ENCODE measurements around the gene POMT1.

POMT1 gene

DNA sequence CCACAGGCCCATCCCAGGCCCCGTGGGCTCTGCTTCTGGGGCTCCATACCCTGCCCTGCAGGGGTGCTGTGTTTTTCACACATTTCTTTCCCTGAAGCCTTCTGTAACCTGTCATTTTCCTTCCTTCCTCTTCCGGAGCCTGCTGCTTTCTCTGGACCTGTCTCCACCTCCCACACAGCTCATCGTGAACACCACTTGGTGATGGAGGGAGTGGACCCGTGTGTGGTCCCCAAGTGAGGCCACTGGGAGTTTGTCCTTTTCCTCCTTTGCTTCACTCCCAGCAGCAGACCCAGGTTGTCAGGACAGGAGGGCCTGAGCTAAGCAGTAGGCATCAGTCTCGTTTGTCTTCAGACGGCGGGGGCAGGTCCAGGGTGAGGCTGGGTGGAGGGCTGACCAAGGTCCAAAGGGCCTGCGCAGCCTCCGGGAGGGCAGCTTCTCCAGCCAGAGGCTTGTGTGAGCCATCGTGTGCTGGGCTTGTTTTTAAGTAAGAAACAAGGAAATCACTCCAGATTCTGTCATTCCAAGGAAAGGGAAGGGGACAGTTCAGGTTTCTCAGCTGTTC, 5.8 kb upstream of the POMT1 start:
- Histone ChIP-seq H3K4me1 (ENCODE audit: low read length) (no peaks in the 10 kb centered on the region), H3K27me3 (ENCODE audit: low read depth, low read length) (no peaks in the 10 kb centered on the region), H3K36me3 (replicated peaks; ENCODE audit: low read depth, low read length) (peaks cover 69% of the 10 kb centered on the region), H3K4me2 (ENCODE audit: low read length) (no peak overlapping the region), H2AFZ (ENCODE audit: low read depth, low read length) (no peak overlapping the region), H3K4me3 (ENCODE audit: low read length) (no peak overlapping the region), H4K20me1 (ENCODE audit: insufficient read depth, low read length) (no peaks in the 10 kb centered on the region), H3K79me2 (ENCODE audit: low read length) (no peaks in the 10 kb centered on the region), H3K27ac (ENCODE audit: low read length) (no peak overlapping the region), H3K9me3 (ENCODE audit: insufficient read depth, low read length) (no peaks in the 10 kb centered on the region), H3K9ac (ENCODE audit: low read length) (no peak overlapping the region)
- no peak for TF ChIP-seq EZH2phosphoT487 (IDR thresholded peaks at IDR 0.05; ENCODE audit: low read depth)
- TF ChIP-seq CTCF (IDR thresholded peaks at IDR 0.05; ENCODE audit: low read depth, low read length): no peak

- H2AFZ ChIP-seq (ENCODE audit: low read depth, low read length): no peak overlapping the region
- H3K4me3 ChIP-seq (ENCODE audit: low read length): no peak overlapping the region
- no peak overlapping the region for H3K9ac ChIP-seq (ENCODE audit: low read length)
- H3K79me2 ChIP-seq (ENCODE audit: low read length): peaks cover 8% of the 10 kb centered on the region; the same call in 1 of the 2 replicates
- peaks cover 48% of the 10 kb centered on the region for H3K36me3 ChIP-seq (replicated peaks; ENCODE audit: low read depth, low read length)
- H3K27ac ChIP-seq (ENCODE audit: low read length): no peak overlapping the region
- no peak overlapping the region for H3K4me2 ChIP-seq (ENCODE audit: low read length)
- H3K4me1 ChIP-seq (ENCODE audit: low read length): 0 out of 2 replicates have a peak, but pooled peaks cover 6% of the 10 kb centered on the region
- TF ChIP-seq CTCF (IDR thresholded peaks at IDR 0.05; ENCODE audit: low read depth, low read length) (no peak), EZH2phosphoT487 (IDR thresholded peaks at IDR 0.05; ENCODE audit: low read depth) (no peak)
- no peaks in the 10 kb centered on the region for H4K20me1 ChIP-seq (ENCODE audit: insufficient read depth, low read length)
- H3K9me3 ChIP-seq (ENCODE audit: insufficient read depth, low read length): no peaks in the 10 kb centered on the region
- H3K27me3 ChIP-seq (ENCODE audit: low read depth, low read length): no peaks in the 10 kb centered on the region
Observed at GRCh38 chr9:131499254-131499767, 3.4 kb upstream of the POMT1 start.

DNA sequence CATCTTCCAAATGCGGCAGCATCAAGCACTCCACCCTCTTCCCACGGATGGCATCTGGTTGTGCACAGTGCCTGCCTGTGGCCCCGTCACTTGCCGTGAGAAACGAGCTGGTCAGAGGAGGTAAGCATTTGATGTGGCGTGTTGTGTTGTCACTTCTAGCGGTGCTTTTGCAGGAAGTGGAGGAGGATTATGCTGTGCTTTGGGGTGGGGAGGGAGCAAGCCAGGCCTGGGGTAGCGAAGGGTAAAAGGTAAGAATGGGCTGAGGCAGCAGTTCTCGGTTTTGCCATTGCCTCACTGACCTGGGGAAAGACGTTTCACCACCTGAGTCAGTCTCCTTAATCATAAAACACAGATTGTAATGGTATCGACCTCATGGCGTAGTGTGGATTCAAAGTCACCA, 2.3 kb upstream of the POMT1 start:
- Histone ChIP-seq H3K4me1 (ENCODE audit: low read length) (0 out of 2 replicates have a peak, but pooled peaks cover 6% of the 10 kb centered on the region), H3K79me2 (ENCODE audit: low read length) (peaks cover 8% of the 10 kb centered on the region; the same call in 1 of the 2 replicates), H3K36me3 (replicated peaks; ENCODE audit: low read depth, low read length) (peaks cover 43% of the 10 kb centered on the region), H4K20me1 (ENCODE audit: insufficient read depth, low read length) (no peaks in the 10 kb centered on the region), H3K4me3 (ENCODE audit: low read length) (no peak overlapping the region), H2AFZ (ENCODE audit: low read depth, low read length) (no peak overlapping the region), H3K27ac (ENCODE audit: low read length) (no peak overlapping the region), H3K9me3 (ENCODE audit: insufficient read depth, low read length) (no peaks in the 10 kb centered on the region), H3K27me3 (ENCODE audit: low read depth, low read length) (no peaks in the 10 kb centered on the region), H3K4me2 (ENCODE audit: low read length) (no peak overlapping the region), H3K9ac (ENCODE audit: low read length) (no peak overlapping the region)
- TF ChIP-seq CTCF (IDR thresholded peaks at IDR 0.05; ENCODE audit: low read depth, low read length) (no peak), EZH2phosphoT487 (IDR thresholded peaks at IDR 0.05; ENCODE audit: low read depth) (no peak)

GRCh38 chr9:131500939-131501541, 1.7 kb upstream of the POMT1 start:
- H3K4me2 ChIP-seq (ENCODE audit: low read length): no peak overlapping the region
- no peaks in the 10 kb centered on the region for H3K9me3 ChIP-seq (ENCODE audit: insufficient read depth, low read length)
- no peak overlapping the region for H3K4me3 ChIP-seq (ENCODE audit: low read length)
- H3K79me2 ChIP-seq (ENCODE audit: low read length): peaks cover 8% of the 10 kb centered on the region; the same call in 1 of the 2 replicates
- no peak overlapping the region for H2AFZ ChIP-seq (ENCODE audit: low read depth, low read length)
- H3K27me3 ChIP-seq (ENCODE audit: low read depth, low read length): no peaks in the 10 kb centered on the region
- no peaks in the 10 kb centered on the region for H4K20me1 ChIP-seq (ENCODE audit: insufficient read depth, low read length)
- H3K9ac ChIP-seq (ENCODE audit: low read length): no peak overlapping the region
- peaks cover 37% of the 10 kb centered on the region for H3K36me3 ChIP-seq (replicated peaks; ENCODE audit: low read depth, low read length)
- TF ChIP-seq EZH2phosphoT487 (IDR thresholded peaks at IDR 0.05; ENCODE audit: low read depth): no peak
- TF ChIP-seq CTCF (IDR thresholded peaks at IDR 0.05; ENCODE audit: low read depth, low read length): no peak
- no peak overlapping the region for H3K27ac ChIP-seq (ENCODE audit: low read length)
- 0 out of 2 replicates have a peak, but pooled peaks cover 6% of the 10 kb centered on the region for H3K4me1 ChIP-seq (ENCODE audit: low read length)
